ENCODE results near the gene LRRC23. TPM values are rescaled to one million over a fixed set of nuclear protein-coding genes. Genes with fewer than 3 reads are reported as not detected.
"Not testable (repeated sequence)": the region's sequence is repeated elsewhere in the genome, so short reads cannot be mapped to it uniquely, and the experiment has no call there.

Gene LRRC23
- total and polyA plus RNA-seq, 2 donors (not counting 1 experiment from before 2014, with no cell fraction given) = 5.6 to 9.6 TPM

DNA sequence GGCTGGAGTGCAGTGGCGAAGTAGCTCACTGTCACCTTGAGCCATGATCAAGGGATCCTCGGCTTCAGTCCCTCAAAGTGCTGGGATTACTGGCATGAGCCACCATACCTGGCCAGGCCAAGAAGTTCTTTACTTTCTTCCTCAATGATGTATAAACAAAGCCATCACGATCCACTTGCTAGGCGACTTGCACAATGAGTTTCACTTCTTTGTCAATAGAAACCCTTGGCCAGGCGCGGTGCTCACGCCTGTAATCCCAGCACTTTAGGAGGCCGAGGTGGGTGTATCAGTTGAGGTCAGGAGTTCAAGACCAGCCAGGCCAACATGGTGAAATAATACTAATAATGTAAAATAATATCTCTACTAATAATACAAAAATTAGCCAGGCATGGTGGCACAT, 17.2 kb upstream of the LRRC23 start:
- H4K20me1 ChIP-seq (ENCODE audit: control insufficient read depth, extremely low read depth, insufficient read depth, low read length) = no peaks in the 10 kb centered on the region
- no peak overlapping the region for H3K9ac ChIP-seq (ENCODE audit: insufficient read depth, low read length)
- peaks cover 8% of the 10 kb centered on the region for H3K36me3 ChIP-seq (ENCODE audit: control insufficient read depth, insufficient read depth, low read length)
- DNase-seq (ENCODE audit: low read depth in 2 of 2) = no peak
- no peaks in the 10 kb centered on the region for H3K27me3 ChIP-seq (ENCODE audit: control insufficient read depth, insufficient read depth, low read length)
- no peak overlapping the region for H3K4me3 ChIP-seq (replicated peaks in 1 of 4; ENCODE audit: control extremely low read depth in 1 of 4, insufficient read depth in 1 of 4, low read depth in 3 of 4, low read length in 4 of 4)
- no peak overlapping the region for H3K4me2 ChIP-seq (ENCODE audit: extremely low read depth, insufficient read depth, low read length)
- no peak overlapping the region for H3K27ac ChIP-seq (ENCODE audit: insufficient read depth, low read length)
- no peaks in the 10 kb centered on the region for H3K9me3 ChIP-seq (ENCODE audit: control insufficient read depth, insufficient read depth, low read depth, low read length)
- H2AFZ ChIP-seq (ENCODE audit: low read length) = no peak overlapping the region
- H3K4me1 ChIP-seq (ENCODE audit: control insufficient read depth, extremely low read depth, insufficient read depth, low read length) = no peaks in the 10 kb centered on the region
- TF ChIP-seq, protein P1, sequence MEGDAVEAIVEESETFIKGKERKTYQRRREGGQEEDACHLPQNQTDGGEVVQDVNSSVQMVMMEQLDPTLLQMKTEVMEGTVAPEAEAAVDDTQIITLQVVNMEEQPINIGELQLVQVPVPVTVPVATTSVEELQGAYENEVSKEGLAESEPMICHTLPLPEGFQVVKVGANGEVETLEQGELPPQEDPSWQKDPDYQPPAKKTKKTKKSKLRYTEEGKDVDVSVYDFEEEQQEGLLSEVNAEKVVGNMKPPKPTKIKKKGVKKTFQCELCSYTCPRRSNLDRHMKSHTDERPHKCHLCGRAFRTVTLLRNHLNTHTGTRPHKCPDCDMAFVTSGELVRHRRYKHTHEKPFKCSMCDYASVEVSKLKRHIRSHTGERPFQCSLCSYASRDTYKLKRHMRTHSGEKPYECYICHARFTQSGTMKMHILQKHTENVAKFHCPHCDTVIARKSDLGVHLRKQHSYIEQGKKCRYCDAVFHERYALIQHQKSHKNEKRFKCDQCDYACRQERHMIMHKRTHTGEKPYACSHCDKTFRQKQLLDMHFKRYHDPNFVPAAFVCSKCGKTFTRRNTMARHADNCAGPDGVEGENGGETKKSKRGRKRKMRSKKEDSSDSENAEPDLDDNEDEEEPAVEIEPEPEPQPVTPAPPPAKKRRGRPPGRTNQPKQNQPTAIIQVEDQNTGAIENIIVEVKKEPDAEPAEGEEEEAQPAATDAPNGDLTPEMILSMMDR (conservative IDR thresholded peaks at IDR 0.05 in 1 of 2, IDR thresholded peaks at IDR 0.05 in 1 of 2; ENCODE audit: low read depth in 1 of 2, low read length in 2 of 2) = no peak
- TF ChIP-seq EZH2 (IDR thresholded peaks at IDR 0.05; ENCODE audit: low read length, missing control alignments) = no peak
- no peaks in the 10 kb centered on the region for H3K79me2 ChIP-seq (ENCODE audit: control insufficient read depth, insufficient read depth, low read length)

GRCh38 chr12:6888360-6888759, 16.3 kb upstream of the LRRC23 start:
- Histone ChIP-seq H2AFZ (ENCODE audit: low read length) (no peak overlapping the region), H3K27me3 (ENCODE audit: control insufficient read depth, insufficient read depth, low read length) (no peaks in the 10 kb centered on the region), H3K9me3 (ENCODE audit: control insufficient read depth, insufficient read depth, low read depth, low read length) (no peaks in the 10 kb centered on the region), H3K4me1 (ENCODE audit: control insufficient read depth, extremely low read depth, insufficient read depth, low read length) (no peaks in the 10 kb centered on the region), H3K4me2 (ENCODE audit: extremely low read depth, insufficient read depth, low read length) (no peak overlapping the region), H3K9ac (ENCODE audit: insufficient read depth, low read length) (no peak overlapping the region), H3K27ac (ENCODE audit: insufficient read depth, low read length) (no peak overlapping the region), H3K4me3 (replicated peaks in 1 of 4; ENCODE audit: control extremely low read depth in 1 of 4, insufficient read depth in 1 of 4, low read depth in 3 of 4, low read length in 4 of 4) (no peak overlapping the region), H3K36me3 (ENCODE audit: control insufficient read depth, insufficient read depth, low read length) (peaks cover 8% of the 10 kb centered on the region), H3K79me2 (ENCODE audit: control insufficient read depth, insufficient read depth, low read length) (no peaks in the 10 kb centered on the region), H4K20me1 (ENCODE audit: control insufficient read depth, extremely low read depth, insufficient read depth, low read length) (no peaks in the 10 kb centered on the region)
- no peak for DNase-seq (ENCODE audit: low read depth in 2 of 2)
- no peak for TF ChIP-seq EZH2 (IDR thresholded peaks at IDR 0.05; ENCODE audit: low read length, missing control alignments)
- TF ChIP-seq, protein P1 (conservative IDR thresholded peaks at IDR 0.05 in 1 of 2, IDR thresholded peaks at IDR 0.05 in 1 of 2; ENCODE audit: low read depth in 1 of 2, low read length in 2 of 2) = no peak

DNA sequence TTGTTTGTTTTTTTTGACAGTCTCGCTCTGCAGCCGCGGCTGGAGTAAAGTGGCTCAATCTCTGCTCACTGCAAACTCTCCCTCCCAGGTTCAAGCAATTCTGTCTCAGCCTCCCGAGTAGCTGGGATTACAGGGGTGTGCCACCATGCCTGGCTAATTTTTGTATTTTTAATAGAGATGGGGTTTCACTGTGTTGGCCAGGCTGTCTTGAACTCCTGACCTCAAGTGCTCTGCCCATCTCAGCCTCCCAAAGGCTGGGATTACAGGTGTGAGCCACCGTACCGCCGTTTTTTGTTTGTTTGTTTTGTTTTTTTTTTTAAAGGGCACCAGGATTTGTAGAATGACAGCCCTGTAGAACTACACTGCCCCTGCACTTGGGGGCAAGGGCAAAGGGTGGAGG, 15.8 kb upstream of the LRRC23 start:
- not testable (repeated sequence) for H3K9ac ChIP-seq (ENCODE audit: insufficient read depth, low read length); H3K4me3 ChIP-seq (replicated peaks in 1 of 4; ENCODE audit: control extremely low read depth in 1 of 4, insufficient read depth in 1 of 4, low read depth in 3 of 4, low read length in 4 of 4); H3K36me3 ChIP-seq (ENCODE audit: control insufficient read depth, insufficient read depth, low read length); H3K4me2 ChIP-seq (ENCODE audit: extremely low read depth, insufficient read depth, low read length); H3K9me3 ChIP-seq (ENCODE audit: control insufficient read depth, insufficient read depth, low read depth, low read length); H3K27ac ChIP-seq (ENCODE audit: insufficient read depth, low read length); DNase-seq (ENCODE audit: low read depth in 2 of 2); H2AFZ ChIP-seq (ENCODE audit: low read length); H4K20me1 ChIP-seq (ENCODE audit: control insufficient read depth, extremely low read depth, insufficient read depth, low read length); H3K27me3 ChIP-seq (ENCODE audit: control insufficient read depth, insufficient read depth, low read length); H3K4me1 ChIP-seq (ENCODE audit: control insufficient read depth, extremely low read depth, insufficient read depth, low read length); H3K79me2 ChIP-seq (ENCODE audit: control insufficient read depth, insufficient read depth, low read length)

GRCh38 chr12:6889775-6890573, 14.6 kb upstream of the LRRC23 start:
- not testable (repeated sequence) for H4K20me1 ChIP-seq (ENCODE audit: control insufficient read depth, extremely low read depth, insufficient read depth, low read length); H3K9ac ChIP-seq (ENCODE audit: insufficient read depth, low read length); H3K27me3 ChIP-seq (ENCODE audit: control insufficient read depth, insufficient read depth, low read length); DNase-seq (ENCODE audit: low read depth in 2 of 2); H3K79me2 ChIP-seq (ENCODE audit: control insufficient read depth, insufficient read depth, low read length); H3K9me3 ChIP-seq (ENCODE audit: control insufficient read depth, insufficient read depth, low read depth, low read length); H2AFZ ChIP-seq (ENCODE audit: low read length); H3K4me1 ChIP-seq (ENCODE audit: control insufficient read depth, extremely low read depth, insufficient read depth, low read length); H3K4me2 ChIP-seq (ENCODE audit: extremely low read depth, insufficient read depth, low read length); H3K4me3 ChIP-seq (replicated peaks in 1 of 4; ENCODE audit: control extremely low read depth in 1 of 4, insufficient read depth in 1 of 4, low read depth in 3 of 4, low read length in 4 of 4); H3K36me3 ChIP-seq (ENCODE audit: control insufficient read depth, insufficient read depth, low read length)
- H3K27ac ChIP-seq (ENCODE audit: insufficient read depth, low read length) = peak overlapping the region; percentile 86

Measured in fibroblast of lung (primary cell).